ENCODE results near the gene SLC5A10.
"Not testable (repeated sequence)": the region's sequence is repeated elsewhere in the genome, so short reads cannot be mapped to it uniquely, and the experiment has no call there.

Gene SLC5A10

DNA sequence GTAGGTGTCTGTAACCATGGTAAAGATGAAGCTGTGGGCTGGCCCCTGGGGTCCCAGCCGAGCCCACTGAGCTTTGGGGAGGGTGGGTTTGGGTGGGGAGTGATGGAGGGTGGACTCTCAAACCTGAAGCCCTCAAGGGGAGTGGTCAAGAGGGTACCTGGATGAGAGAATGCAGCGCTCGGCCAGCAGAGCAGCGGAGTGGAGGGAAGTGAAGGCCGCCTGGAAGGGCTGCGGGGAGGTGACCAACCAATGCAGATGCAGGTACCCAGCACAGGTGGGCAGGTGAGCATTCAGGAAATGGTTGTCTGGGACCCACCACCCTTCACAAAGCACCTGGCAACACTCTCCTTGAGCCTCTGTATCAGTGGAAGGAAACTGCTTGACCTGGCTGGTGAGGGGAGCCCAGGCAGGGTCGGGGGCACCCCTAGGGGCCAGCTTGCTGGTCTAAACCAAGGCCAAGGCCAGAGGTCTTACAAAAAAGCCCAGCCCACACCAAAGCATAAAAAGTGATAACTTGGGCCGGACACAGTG, 3.4 kb upstream of the SLC5A10 start:
- DNase-seq, result no peak

DNA sequence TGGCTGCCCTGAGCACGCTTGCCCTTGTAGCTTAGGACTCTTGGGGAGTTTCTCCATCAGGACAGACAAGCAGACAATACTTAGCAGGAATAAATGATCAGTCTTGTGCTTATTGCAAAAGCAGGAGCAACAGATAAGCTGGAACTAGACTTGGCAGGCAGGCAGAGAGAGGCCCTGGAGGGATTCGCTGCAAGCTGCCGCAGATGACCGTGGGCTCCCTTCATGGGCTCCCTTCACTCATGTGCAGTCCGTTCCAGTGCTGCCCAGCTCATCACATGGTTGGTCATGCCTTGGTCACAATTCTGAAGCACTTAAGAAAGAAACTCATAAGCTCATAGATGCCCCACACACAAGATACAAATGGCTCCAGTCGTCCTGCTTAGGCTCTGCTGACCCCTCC, 2.4 kb upstream of the SLC5A10 start:
- DNase-seq, result no peak

DNA sequence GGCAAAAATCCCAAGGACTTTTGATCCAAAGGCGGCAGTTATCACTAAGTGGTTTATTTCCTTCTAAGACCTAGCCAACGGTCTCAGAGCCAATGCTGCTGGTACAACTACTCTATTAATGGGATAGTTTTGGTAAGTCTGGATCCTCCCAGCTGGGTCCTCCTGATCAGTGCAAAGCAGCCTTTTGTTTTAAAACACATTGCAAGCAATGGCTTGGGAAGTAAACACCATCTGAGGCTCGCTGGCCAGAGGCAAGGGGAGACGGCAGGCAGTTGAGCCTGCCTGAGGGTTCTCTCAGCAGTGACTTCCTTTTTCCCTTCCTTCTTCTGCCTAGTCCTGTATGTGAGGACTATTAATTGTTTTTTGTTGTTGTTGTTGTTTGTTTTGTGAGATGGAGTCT, 1.6 kb upstream of the SLC5A10 start:
- no peak for DNase-seq

DNA sequence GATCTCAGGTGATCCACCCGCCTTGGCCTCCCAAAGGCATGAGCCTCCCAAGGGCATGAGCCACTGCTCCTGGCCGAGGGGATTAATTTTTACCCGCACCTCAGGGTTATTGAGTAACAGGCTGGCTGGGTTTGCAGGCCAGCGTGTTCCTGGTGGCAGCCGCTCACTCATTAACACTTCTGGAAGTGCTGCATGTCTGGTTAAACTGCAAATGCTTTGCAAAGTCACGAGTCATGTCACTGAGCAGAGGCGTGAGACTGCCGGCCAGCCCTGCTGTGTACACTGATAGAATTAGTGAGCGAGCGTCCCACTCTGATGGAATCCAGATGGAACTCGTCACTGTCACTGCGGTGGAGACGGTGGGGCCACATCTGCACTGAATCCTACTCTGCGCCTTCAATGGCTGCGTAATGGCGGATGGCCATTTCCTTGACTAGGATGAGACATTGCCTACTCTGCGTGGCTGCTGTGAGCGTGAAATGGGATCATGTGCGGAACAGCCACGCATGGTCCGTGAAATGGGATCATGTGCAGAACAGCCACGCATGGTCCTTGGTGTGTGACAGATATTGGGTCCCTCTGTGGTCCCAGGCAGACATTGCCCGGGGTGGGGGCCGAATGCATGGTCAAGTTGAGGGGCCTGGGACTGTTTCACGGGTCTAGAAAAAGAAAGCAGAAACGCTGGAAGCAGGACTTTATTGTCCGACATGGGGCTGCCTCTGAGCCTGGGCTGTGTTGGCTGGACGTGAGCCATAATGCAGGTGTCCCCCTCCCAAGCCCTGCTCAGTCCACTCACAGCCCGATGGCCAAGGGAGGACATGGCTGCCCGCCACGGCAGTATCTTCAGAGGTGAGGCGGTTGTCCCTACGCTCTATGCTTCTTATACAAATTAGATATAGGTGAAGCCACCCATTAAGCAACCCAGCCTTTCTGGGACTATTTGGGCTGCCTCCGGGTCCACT, 740 bp upstream of the SLC5A10 start:
- DNase-seq, result no peak

DNA sequence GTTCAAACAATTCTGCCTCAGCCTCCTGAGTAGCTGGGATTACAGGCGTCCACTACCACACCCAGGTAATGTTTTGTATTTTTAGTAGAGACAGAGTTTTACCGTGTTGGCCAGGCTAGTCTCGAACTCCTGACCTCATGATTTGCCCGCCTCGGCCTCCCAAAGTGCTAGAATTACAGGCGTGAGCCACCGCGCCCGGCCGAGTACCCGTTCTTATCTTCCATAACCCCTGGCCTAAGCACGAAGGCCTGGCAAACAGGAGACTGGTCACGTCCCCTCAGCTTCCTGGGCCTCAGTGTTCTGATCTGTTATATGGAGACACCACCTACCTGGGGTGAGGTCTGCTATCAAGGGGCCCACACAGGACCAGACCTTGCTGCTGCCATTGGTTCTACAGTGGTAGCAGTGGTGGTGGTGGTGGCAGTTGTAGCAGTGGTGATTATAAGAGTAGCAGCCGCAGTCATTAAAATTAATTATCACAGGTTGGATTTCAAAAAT, 1.3 kb downstream of the SLC5A10 start:
- no peak for DNase-seq

DNA sequence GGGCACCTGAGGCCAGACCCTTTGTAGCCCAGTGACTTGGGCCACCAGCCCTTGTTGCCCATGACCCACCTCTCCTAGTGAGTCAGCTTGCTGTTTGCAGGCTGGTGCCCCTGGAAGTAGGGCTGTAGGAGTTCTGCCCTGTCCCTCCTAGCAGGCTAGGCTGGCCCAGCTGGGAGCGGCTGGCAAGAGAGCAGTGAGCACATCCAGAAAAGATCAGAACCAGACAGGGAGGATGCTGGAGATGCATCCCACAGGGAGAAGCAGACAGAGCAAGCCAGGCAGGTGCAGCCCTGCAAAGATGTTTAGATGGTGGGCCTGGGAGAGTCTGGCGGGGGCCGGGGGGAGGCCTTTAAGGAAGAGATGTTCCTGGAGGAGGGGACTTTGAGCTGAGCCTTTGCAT, 2.4 kb downstream of the SLC5A10 start:
- no peak for DNase-seq

DNA sequence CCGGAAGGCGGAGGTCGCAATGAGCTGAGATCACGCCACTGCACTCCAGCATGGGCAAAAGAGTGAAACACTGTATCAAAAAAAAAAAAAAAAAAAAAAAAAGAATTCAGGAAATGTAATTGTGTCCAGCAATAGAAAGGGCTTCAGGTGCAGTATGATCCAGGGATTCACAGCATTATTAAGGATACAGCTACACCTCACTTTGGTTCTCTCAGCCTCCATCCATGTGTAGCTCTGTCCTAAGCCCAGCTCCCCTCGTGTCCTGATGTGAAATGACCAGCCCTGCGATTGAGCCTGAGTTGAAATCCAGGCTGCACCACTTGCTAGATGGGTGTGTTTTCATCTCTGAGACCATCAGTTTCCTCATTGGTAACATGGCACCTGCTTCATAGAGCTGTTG, 3.0 kb downstream of the SLC5A10 start:
- no peak for DNase-seq

DNA sequence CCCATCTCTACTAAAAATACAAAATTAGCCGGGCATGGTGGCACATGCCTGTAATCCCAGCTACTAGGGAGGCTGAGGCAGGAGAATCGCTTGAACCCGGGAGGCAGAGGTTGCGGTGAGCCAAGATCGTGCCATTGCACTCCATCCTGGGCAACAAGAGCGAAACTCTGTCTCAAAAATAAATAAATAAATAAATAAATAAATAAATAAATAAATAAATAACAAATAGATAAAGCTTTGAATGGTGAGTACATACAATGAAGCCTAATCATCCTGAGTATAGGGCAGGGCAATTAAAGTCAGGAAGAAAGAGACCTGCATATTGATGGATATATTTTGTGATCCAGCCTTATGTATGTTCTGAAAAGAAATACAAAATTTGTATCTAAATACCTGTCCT, 4.1 kb downstream of the SLC5A10 start:
- not testable (repeated sequence) for DNase-seq

DNA sequence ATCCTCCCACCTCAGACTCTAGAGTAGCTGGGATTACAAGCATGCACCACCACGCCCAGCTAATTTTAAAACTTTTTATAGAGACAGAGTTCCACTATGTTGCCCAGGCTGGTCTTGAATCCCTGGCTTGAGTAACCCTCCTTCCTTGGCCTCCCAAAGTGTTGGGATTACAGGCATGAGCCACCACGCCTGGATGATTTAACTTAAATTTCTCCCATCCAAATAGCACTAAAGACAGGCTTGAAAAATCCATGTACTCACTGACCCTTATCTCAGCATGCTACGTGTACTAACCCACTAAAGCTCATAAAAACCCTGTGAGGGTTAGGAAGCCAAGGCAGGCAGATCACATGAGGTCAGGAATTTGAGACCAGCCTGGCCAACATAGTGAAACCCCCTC, 4.6 kb downstream of the SLC5A10 start:
- DNase-seq, result no peak

DNA sequence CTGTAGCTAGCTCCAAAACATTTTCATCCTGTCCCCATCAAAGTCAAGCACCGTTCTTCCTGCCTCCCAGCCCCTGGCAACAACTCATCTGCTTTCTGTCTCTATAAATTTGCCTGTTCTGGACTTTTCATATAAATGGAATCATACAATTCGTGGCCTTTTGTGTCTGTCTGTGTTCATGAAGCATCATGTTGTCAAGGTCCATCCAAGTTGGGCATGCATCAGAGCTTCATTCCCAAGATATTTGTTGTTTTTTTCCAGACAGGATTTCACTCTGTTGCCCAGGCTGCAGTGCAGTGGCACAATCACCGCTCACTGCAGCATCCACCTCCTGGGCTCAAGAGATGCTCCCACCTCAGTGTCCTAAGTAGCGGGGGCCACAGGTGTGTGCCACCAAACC, 5.9 kb downstream of the SLC5A10 start:
- no peak for DNase-seq

DNA sequence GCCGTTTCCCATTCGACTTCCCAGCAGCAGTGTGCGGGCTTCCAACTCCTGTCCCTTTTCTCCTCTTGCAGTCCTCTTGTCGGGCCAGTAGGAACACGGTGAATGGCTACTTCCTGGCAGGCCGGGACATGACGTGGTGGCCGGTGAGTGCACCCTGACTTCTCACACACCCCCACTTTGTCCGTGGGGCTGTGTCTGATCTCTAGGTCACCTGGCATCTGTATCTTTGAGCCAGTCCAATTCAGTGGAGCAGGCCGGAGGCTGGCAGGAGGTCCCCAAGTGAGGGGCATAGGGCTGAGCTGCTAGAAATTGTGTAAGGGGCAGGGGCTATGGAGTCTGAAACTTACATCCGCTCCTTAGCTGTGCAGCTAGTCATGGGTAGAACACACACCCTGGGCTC, 6.6 kb downstream of the SLC5A10 start:
- no peak for DNase-seq

DNA sequence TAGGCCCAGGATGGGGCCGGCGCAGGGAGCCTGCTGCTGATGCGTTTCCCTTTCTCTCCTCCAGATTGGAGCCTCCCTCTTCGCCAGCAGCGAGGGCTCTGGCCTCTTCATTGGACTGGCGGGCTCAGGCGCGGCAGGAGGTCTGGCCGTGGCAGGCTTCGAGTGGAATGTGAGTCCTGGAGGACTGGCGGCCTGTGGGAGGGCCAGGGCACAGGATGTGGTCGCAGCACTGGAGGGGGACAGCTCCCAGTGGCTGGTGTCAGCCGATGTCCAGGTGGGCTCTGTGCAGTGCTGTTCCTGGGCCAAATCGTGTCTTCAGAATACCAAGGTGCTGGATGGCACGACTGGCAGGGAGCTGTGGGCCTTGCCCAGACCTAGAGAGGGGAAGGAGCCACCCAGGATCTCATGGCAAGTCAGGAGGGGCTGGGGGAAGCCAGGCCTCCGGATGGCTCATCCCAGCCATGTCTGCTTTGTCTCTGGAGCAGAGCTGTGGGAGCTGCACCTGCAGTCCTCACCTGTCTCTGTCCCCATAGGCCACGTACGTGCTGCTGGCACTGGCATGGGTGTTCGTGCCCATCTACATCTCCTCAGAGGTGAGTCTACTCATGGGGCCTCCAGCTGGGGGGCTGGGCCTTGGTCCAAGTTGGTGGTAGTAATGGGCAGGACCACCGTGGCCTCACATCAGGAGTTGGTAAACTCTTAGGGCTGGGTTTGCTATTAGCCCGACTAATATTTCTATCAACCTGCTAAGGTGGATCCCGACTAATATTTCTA, 7.3 kb downstream of the SLC5A10 start:
- no peak for DNase-seq

DNA sequence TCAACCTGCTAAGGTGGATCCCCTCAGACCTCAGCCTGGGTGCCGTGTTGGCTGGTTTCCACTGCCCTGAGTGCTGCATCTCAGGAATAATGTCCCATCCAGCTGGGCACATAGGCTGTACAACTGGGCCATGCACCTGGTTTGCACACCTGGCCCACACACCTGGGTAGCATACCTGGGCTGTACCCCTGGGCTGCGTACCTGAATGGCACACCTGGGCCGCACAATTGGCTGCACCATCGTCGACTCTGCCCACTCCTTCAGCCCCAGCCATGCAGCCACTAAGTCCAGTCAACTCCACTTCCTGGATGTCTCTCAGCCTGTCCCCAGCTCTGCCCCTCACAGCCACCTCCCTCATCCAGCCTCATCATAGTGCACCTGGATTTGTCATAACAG, 7.9 kb downstream of the SLC5A10 start:
- DNase-seq, result no peak

DNA sequence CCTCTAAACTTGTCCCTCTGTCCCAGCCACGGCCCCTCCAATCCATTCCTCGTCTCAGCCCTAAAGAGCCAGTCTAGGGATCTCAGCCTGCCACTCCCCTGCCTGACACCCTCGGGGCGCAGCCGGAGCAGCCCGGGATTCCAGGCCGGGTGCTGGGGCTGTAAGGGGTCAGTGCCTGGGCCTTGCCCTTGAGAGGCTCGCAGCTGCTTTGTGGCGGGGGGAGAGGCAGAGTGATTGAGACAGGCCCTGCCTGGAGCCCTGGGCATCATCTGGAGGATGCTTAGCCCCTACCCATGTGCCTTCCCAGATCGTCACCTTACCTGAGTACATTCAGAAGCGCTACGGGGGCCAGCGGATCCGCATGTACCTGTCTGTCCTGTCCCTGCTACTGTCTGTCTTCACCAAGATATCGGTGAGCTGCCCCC, 8.3 kb downstream of the SLC5A10 start:
- DNase-seq, result no peak

DNA sequence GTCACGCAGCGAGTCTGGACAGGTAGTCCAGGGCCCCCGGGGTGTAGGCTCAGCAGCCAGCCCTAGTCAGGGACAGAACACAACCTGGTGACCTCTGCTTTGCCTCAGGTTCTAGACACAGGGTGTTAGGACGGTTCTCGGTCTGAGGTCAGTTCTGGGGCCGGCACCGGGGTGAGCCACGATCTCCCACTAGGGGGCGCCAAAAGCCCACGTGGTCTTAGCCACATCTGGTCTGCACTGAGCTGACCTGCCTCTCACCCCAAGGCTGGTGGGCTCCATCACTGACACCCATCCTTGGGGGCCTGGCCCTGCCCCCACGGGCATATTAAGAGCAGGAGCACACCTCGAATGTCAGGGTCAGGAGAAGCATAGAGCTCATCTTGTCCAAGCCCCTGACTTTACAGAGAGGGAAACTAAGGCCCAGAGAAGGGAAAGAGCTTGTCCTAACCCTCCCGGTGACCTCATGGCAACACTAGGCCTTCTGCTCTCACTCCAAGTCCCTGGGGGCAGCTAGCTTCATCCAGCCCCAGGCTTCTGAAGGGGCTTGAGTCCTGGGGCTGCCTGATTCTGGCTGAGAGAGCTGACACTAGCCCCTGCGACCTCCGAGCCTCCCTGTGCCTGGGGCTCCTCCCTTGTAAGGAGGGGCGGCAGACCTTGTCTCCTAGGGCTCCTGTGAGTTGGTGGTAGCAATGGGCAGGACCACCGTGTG, 9.0 kb downstream of the SLC5A10 start:
- peak; percentile 73 for DNase-seq

DNA sequence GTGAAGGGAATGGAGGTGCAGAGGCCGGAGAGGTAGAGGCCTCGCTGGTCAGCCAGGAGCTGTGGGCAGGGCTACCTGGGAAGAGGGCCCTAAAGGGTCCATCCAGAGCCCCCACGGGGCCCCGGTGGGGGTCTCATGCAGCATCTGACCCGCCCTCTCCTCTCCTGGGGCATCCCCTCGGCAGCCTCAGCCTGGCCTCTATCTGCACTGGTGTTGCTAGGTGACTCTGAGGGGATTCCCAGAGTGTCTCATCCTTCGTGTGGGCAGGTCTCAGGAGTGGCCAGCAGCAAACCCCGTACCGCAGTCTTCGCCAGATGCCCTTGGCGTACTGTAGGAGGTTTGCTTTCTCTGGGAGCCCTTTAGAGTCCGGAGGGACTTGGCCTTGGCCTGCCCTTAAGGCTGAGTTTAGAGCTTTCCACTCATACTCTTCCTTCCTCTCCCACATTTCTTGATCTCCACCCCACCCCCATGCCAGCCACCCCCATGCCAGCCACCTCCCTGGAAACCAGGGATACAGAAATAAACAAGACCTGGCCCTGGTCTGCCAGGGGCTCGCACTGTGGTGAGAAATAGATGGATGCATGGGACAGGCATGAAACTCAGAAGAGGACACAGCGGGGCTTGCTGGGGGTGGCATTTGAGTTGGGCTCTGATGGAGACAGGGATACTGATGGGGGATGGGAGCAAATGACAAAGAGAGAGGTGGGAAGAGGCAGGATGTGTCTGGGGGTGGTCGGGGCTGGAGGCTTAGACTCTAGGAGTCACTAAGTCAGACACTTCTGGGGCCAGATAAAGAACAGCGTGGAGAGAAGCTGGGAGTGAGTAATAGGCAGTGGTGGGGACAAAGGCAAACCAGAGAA, 9.9 kb downstream of the SLC5A10 start:
- DNase-seq, result no peak

DNA sequence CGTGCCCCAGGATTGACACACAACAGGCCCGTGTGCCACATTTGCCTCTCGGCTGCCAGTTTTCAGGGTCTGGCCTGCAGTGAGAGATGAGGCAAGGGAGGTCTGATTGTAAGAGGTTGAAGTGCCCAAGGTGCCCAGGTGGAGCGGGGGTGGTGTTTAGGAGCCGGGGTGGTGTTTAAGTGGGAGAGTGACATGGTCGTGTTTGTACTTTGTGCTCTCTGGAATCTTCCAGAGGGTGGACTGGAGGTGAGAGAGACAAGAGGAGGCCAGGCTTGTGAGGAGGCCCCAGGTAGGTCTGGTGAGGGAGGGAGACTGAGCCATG, 10.5 kb downstream of the SLC5A10 start:
- no peak for DNase-seq

DNA sequence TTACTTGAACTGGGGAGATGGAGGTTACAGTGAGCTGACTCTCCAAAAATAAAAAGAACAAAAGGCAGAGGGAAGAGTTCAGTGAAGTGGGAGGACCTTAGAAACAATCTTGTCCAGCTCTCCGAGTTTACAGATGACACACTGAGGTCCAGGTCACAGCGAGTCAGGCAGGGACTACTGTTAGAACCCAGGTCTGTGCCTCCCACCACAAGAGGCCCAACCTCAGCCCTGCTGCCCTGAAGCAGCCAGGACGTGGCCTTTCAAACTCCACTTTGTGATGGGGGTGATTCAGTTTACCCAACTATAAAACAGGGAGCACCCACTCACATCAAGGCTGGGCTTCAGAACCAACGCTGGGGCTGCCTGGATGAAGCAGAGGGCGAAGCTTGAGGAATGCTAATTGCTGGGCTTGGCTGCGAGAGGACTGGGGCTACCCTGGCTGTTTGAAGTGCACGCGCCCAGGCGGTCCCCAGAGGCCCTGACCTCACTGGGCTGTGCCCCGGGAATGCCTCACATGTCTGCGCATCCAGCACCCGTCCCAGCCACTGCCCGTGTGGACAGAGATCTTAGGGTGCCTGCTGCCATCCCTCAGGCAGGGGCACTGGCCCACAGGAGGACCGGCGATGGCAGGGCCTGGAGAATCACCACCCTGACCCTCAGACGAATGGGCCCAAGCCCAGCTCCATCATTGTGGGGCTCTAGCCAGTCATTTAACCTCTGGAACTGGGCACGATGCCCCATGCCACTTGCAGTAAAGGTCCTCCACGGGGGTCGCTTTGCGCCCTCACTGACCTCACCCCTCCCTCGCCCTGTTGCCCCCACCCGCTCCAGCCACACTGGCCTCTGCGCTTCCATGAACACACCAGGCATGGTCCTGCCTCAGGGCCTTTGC, 11.4 kb downstream of the SLC5A10 start:
- DNase-seq, result no peak

DNA sequence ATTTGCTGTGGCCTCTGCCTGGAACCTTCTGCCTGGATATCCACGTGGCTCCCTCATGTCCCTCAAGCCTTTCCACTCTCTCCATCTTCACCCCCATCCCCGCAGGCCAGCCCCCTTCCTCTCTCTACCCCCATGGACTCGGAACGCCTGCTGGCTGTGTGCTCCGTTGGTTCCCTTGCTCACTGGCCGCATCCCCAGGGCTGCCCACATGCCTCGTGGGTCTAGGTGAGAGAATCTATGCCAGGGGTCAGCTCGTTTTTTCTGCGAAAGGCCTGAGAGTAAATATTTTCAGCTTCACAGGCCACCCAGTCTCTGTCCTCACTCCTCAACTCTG, 12.0 kb downstream of the SLC5A10 start:
- DNase-seq, result no peak

DNA sequence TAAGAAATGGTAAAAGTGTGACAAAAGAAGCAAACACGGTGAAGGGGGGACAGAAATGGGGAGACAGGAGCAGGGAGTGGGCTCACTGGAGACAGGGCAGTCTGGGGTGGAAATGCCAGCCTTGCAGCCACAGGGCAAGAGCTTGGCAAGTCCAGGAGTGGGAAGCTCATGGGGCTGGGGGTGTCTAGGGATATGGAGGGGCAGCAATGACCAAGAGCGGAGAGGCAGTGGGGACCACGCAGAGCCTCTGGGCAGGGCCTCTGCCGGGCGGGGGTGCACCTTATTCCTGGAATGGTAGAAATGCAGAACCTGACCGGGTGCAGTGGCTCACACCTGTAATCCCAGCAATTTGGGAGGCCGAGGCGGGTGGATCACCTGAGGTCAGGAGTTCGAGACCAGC, 12.6 kb downstream of the SLC5A10 start:
- DNase-seq, result no peak

DNA sequence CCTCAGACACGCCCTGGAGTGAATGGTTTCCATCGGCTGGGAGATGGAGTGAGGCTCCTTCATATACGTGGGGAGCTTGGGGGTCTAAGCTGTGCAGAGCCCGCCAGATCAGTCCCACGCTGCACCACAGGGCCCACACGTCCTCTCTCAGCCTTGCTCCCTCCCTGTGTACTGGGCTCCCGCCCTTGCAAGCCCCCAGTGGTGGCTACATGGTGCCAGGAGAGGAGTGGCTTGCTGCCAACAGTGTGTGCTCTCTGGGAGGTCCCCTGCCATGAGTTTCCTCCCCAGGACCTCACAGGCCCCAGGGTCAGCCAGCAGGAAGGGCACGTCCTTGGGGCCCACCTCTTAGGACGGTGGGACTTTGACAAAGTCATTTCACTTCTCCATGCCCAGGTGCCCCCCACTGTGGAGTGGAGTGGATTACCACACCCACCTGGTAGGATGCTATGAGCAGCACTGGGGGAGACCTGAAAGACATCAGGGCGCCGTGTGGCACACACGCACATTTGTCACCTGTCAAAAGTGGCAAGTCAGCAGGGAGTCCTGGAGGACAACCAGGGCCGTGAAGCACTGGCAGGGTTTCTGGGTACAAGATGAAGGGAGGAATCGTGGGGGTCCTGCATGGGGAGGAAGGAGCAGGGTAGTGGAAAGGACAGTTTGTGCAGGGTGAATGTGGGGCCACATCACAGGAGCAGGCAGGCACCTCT, 13.7 kb downstream of the SLC5A10 start:
- DNase-seq, result no peak
